HG02763 (cell line): ENCODE data around the gene ATP23.

Experiments
- ATAC-seq: cut with Tn5 transposase; IDR thresholded peaks from one replicate; pipeline ENCODE4 v1.9.1; 2021; ENCODE audit warnings: mild to moderate bottlenecking, moderate library complexity; ENCODE audit not compliant: unreplicated experiment

ATP23 gene

DNA sequence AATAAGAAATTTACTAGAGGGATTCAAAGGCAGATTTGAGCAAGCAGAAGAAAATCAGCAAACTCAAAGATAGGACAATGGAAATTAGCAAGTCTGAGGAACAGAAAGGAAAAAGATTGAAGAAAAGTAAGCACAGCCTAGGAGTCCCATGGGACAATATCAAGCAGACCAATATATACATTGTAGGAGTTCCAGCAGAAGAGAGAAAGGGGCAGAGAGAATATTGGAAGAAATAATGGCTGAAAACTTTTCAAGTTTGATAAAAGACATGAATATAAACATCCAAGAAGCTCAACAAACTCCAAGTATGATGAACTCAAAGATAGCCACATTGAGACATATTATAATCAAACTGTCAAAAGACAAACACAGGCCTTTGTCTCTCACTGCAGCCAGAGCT is 25.2 kb downstream of the ATP23 start:
- no peak for ATAC-seq

DNA sequence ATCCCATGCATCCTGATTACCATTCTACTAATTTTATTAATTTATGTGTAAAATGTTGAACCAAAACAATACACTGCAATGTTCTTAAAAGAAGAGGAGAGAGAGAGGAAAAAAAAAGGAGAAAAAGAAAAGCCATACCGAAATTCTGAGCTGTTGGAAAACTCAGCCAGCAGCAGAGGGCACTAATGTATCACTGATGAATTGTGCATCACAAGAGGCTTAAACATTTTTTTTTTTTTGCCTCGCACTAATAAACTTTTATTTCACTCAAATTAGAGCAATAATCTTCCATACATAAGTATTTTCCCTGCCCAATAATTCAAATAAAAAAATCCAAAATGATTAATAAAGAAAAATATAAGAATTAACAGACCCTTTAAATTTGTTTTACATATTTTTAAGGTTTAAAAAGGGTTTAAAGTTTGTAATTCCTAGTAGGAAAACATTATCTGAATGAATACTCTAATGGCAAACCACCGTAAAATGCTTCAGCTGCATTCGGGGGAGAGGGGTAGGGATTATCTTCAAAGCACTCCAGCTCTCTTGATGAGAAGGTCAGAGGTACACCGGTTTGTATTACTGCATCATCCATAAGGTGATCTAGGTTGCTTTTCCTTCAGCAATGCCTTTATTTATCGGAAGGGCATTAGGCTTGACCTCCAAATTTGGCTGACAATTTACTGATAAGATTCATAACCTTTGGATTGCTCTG is 41.9 kb downstream of the ATP23 start:
- ATAC-seq: no peak

DNA sequence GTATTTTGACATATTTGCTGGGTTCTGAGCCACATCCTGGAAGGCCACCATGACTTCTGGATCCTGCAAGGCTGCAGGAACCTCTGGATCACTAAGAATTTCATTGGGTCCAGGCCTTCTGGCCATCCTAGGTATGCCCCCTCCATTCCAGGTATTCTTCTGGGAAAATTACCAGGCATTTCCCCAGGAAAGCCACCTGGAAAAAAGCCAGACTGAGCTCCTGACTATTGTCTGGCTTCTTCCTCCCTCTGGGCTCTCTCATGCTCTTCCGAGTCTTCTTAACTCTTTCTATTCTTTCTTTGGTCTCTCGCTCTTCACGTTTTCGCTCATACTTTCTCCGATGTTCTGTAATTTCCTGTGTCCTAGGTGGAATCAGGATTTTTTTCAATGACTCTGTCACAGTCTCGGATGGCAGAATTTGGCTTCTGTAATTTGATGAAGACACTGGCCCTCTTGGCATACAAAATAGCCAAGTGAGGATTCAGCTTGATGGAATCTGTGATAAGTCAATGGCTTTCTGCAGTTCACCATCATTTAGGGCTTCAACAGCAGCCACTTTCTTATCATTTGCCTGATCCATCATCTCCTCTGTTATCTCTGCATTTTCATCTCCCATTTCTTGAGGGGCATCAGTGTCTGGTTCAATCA is 42.6 kb downstream of the ATP23 start:
- no peak for ATAC-seq

DNA sequence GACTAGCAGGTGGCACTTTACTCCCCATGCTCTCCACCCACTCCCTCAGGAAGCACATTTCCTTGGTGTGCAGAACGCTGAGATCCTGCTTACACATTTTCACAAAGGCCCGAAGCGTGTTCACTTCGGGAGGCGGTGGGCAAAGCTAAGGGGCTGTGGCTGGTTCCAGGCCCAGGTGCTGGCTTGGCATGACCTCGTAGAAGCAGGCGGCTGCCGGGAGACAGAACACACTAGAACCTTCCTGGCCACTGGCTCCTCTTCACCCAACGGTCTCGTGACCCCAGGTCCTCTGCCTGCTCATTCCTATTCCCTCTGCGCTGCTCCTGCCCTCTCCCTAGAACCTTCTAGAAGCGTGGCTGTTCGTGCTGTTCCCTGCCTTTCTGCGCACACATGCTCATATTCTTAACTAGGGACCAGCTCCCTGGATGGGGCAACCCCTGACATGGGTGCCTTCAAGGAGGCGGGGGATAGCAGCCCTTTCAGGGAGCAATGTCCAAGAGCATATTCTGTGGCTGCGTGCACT is 43.3 kb downstream of the ATP23 start:
- no peak for ATAC-seq

DNA sequence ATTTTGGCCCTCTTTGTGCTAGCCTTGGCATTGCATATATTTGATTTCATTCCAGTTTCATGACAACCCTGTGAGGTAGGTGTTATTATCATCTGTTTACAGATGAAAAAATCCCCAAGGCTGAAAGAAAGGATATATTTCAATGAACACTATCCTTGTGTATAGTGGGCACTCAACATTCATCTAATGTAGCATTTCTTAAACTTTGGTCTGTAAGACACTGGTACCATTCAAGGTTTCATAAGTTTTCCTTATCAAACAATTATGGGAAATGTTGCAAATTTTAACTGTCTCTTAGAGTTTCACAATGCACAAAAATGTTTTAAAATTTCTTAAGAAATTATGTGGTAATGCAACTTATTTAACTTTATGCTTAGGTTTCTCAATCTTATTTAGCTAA is 44.3 kb downstream of the ATP23 start:
- ATAC-seq: no peak

DNA sequence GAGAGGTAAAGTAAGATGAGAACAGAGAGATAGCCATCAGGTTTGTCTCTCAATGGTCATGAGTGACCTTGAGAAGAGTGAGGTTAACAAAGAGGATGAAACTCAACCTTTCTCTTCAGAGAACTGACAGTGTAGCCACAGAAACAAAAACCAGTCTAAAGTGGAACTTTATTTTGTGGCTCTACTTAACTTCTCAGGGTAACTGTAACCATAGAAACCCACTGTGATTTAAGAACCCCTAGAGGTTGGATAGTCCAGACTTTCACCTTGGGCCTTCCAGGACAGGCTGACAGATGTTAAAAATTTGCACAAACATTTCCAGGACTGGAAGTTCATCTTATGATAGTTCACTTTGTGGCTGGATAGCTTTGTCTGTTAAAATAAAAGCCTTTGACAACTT is 48.5 kb downstream of the ATP23 start:
- no peak for ATAC-seq

DNA sequence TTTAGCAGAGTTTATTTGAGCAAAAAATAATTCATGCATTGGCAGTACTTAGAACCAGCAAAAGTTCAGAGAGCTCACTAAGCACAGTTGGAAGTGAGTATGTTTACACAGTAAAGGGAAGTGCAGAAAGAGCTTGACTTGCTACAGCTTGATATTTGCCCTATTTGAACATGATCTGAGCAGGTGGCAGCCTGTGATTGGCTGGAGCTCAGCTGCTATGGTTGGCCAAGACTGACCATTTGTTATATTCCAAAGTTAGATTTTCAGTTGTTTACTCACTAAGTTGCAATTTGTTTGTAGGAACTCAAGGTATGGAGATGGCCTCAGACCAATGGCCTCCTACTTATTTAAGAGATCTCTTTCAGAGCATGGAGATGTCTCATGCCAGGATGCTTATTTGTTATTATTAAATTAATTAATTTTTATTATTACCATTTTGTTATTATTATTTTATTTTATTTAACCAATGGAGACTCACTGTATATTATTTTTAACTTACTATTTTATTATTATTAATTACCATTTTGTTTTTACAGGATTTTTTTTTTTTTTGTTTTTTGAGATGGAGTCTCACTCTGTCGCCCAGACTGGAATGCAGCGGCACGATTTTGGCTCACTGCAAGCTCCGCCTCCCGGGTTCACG is 49.0 kb downstream of the ATP23 start:
- ATAC-seq: no peak

DNA sequence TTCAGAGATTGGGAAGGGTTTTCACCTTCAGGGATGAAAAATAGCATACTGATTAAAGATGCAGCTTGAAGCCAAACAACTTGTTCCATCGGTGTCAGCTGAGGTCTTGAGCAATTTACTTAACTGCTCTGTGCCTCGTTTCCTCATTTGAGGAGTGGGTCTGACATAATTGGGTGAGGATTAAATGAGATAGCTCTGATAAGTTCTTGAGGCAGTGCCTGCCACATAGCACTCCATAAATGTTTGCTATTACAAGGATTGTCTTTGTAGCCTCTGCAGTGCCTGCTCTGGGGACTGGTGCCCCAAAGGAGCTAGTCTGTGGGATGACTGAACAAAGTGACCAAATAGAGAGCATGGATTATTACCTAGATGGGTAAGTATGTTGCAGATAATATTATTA is 50.6 kb downstream of the ATP23 start:
- no peak for ATAC-seq

DNA sequence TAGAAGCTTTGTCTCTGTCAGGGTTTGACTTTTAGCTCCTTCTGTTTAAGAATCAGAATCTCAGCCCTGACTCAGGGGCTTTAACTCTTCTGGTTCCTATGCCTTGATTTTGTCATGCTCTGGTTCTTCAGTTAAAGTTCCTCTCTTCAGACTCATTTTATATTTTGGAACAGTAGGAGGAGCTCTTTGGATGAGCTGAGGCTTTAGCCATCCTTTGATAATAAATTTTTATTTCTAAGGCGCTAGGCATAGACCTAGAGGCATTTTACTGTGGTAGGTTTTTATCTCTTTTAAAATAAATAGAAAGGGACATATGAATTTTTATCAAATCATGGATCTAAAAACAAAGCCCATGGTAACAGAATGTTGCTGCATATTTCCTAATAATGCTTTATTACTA is 51.7 kb downstream of the ATP23 start:
- ATAC-seq: no peak

DNA sequence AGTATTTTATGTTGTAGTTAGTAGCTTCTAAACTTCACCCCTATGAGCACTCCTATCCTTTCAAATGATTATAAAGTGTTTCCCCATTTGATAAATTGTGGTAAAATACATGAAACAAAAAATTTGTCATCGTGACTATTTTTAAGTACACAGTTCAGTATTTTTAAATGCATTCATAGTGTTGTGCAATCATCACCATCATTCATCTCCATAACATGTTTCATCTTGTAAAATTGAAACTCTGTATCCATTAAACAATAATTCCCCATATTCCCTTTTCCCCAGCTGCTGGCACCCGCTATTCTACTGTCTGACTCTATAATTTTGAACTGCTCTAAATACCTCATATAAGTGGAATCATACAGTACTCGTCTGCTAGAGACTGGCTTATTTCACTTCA is 52.5 kb downstream of the ATP23 start:
- ATAC-seq: no peak

DNA sequence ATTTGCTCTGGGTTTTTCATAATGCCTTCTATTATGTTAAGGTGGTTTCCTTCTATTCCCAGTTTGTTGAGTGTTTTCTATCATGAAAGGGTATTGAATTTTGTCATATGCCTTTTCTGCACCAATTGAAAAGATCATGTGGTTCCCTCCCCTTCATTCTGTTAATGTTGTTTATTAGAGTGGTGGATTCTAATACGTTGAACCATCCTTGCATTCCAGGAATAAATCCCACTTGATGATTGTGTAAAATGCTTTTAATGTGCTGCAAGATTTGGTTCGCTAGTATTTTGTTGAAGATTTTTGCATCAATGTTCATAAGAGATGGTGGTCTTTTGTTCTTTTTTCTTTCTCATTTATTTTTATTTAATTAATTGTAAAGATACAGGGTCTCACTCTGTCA is 55.2 kb downstream of the ATP23 start:
- no peak for ATAC-seq

DNA sequence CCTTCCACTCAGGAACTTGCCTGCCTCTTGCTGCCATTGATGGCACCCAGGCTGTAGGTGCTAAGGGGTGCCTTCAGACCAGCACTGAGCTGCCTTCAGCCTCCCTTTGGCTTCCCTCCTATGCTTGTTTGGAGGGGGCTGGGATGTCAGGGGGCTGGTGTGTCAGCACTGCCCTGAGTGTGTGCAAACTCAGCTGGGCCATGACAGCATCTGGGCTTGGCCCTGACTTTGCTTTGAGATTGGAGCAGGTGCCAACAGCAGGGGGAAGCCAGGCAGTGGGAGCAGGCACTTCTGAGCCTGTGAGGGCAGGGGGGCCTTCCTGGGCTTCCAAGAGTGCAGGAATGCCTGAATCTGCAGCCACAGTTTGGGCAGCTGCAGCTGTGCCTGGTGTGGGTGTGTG is 56.9 kb downstream of the ATP23 start:
- ATAC-seq: no peak

DNA sequence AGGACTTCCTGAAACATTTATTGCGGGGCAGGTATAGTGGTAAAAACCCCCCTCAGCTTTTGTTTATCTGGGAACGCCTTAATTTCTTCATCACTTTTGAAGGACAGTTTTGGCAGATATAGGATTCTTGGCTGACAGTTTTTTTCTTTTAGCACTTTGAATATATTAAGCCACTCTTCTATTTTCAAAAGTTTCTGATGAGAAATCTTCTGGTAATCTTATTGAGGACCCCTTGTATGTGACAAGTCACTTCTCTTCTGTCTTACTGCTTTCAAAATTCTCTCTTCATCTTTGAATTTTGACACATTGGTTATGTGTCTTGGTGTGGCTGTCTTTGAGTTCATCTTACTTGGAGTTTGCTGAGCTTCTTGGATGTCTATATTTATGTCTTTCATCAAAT is 59.1 kb downstream of the ATP23 start:
- ATAC-seq: no peak

DNA sequence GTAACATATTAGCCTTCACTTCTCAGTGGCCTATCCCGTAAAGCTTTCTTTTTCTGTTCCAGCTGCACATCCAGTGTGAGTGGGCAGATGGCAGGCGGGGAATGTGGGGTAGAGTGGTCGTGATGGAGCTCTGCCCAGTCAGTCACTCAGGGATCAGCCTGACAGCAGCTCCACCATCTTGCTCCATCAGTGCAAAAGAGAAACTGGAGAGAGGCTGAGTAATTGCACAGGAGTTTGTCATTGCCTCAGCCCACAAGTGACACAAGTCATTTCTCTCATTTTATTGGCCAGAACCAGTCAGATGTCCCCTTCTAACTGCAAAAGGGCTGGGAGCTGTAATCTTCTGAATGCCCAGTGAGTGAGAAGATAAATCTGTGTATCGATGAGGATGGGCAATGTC is 66.5 kb downstream of the ATP23 start:
- ATAC-seq: no peak

DNA sequence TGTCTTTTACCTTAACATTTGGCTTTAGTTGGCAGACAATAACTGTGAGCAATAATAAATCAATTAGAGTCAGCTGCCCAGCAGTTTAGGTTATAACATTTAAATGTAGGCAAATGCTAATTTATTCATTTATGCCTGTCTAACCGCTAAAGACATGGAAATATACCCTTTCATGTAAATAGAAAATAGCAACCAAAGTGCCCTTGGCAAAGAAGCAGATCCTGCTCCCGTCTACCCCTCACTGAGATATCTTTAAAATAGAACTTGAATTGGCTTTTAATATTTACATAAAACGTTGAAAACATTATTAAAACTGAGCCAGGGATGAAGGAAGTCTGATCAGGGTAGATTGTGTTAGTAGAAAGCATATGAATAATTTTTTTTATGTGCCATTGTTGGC is 67.3 kb downstream of the ATP23 start:
- ATAC-seq: no peak
